PC-3 (cell line): ENCODE data around the gene OR5A1.

Source experiments
- CTCF ChIP-seq: fragments of 300-600 bp; sonication (generic); conservative IDR thresholded peaks from 2 replicates; pipeline ENCODE4 v1.5.1; 2017; ENCODE audit warnings: antibody characterized with exemption, low read depth, mild to moderate bottlenecking, low read length
- EZH2phosphoT487 ChIP-seq: fragments of 300-600 bp; sonication (generic); IDR thresholded peaks from 2 replicates; pipeline ENCODE4 v1.6.1; 2018; ENCODE audit warnings: mild to moderate bottlenecking, antibody characterized with exemption, low read length, borderline replicate concordance

GRCh38 chr11:59456661-59457060 lies 20.4 kb downstream of the OR5A1 start, which contains the start of gene OR4D6:
- TF ChIP-seq CTCF (no peak), EZH2phosphoT487 (no peak)
